NT2/D1 (cell line): ENCODE measurements around the gene HOXD8.

Experiments
- SUZ12 ChIP-seq: IDR thresholded peaks from 2 replicates; pipeline ENCODE4 v1.6.1; 2011; ENCODE audit not compliant: insufficient read length, insufficient read depth; ENCODE audit errors: extremely low read depth
- YY1 ChIP-seq: IDR thresholded peaks from 2 replicates; pipeline ENCODE4 v1.6.1; 2011; ENCODE audit not compliant: insufficient read length, insufficient read depth

GRCh38 chr2:176087330-176088047, 42.0 kb upstream of the HOXD8 start:
- TF ChIP-seq SUZ12 (no peak), YY1 (no peak)
